M059J (cell line): ENCODE data around the gene BRIP1. TPM values are rescaled to one million over a fixed set of nuclear protein-coding genes. Genes with fewer than 3 reads are reported as not detected.

Experiments used
- DNase-seq: peaks from one replicate; pipeline ENCODE4 v3.0.0-alpha.2; 2012; ENCODE audit warnings: low read depth
- total RNA-seq: library from RNA; depleted of rRNA; stranded (reverse); fragments of >200 nt; shearing (Covaris generic); gene quantifications from 2 replicates; pipeline ENCODE4 v1.2.3, GENCODE V29; 2014

Gene BRIP1
- total RNA-seq, 1 experiment from 2014 or later = 20.8 TPM

DNA sequence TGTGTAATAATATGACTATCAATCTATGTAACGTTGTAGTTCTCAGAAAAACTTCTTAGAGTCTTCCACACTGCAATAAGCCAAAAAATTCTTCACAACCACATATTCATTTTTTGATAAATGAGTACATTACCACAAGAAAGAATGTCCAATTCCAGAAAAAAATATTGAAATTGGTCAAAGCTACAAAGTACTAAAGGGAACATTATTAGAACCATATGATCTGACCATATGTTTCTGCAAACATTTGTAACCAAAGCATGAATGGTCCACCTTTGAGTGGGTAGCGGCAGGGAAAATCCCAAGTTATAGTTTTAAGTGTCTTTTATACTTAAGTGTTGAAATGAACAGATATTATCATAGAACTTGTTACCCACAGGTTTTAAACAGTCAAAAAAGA lies 200.6 kb downstream of the BRIP1 start:
- DNase-seq = no peak

DNA sequence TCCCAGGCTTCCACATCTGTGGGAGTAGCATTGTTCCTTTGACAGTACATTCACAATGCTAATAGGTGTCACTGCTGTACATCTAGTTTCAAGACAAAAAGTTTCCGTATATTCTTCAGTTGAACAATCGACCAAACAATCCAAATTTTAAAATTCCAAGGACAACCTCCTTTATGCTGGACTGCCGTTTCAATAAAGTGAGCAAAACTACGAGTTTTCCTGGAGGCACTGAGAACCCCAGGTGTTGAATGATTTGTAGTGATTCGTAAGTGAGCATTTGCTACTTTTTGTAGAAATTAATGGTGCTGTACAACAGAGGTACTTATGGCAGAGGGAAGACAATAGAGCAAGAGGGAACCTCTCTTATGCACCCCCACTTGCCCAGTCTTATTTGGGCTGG lies 201.1 kb downstream of the BRIP1 start:
- DNase-seq = no peak

DNA sequence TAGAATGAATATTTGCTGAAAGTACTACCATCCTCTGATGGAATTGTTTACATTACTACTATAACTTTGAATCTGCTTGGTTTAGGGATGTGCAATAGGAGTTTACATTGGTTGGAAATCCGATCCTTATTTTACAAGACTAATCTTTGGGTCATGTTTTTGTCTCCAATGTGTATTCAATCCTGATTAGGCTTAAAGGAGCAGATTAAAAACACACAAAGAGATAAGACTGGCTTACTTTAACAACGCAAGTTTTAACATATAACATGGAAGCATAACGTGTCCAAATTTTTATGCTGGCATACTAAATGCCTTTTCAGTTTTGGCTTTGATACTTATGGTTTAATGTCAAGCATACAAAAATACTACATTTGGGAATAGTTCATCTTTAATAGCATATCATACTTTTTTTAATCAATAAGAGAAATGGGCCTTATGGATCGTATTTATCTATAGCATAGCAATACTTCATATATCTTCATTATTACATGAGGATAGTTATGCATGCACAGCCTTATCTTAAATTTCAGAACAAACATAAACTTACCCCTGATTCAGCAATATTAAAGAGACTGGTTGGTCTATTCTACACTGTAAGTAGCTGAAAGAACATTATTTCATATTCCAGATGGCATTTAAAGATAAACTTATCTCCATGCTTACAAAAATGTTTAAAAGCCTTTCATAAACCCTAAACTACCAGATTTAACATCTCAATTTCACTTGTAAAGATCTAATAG lies 202.4 kb downstream of the BRIP1 start:
- no peak for DNase-seq

DNA sequence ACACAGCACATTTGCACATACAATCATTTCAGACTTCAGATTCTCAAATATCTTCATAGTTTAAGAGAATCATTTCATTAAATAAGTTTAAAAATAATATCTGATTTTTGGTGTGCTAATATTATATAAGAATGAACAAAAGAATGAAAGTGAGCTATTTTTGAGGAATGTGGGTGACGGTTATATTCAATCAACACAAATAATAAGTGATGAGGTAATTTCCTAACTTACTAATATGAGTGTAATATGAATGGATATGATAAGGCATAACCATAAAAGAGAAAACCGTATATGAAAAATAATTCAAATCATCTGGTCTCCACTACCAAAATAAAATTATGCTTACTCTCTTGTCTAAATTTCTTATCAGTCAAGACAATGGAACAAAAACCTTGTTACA lies 203.9 kb downstream of the BRIP1 start:
- no peak for DNase-seq

DNA sequence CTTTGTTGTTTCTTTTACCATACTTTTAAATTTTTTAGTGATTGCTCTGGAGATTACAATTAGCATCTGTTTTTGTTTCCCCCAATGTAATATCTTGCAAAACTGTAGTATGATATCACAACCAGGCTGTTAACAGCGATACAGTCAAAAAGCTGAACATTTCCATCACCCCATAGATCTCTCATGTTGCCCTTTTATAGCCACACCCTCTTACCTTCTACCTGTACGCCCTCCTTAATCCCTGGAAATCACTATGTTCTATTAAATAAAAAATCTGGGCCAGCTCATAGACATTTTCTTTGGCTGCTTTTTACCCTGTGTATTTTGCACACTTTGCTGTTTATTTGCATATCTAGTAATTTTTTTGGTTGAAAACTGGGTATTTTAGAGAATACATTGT lies 205.1 kb downstream of the BRIP1 start:
- no peak for DNase-seq

DNA sequence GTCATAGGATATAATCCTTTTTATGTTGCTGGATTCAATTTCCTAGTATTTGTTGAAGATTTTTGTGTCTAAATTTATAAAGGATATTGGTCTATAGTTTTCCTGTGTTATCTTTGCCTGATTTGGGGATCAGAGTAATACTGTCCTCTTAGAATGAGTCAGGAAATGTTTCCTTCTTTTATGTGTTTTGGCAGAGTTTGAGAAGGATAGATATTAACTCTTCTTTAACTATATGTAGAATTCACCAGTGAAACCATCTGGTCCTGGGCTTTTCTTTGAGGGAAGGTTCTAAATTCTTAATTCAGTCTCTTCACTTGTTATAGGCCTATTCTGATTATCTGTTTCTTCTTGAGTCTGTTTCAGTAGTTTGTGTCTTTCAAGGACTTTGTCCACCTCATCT lies 206.0 kb downstream of the BRIP1 start:
- DNase-seq = no peak

DNA sequence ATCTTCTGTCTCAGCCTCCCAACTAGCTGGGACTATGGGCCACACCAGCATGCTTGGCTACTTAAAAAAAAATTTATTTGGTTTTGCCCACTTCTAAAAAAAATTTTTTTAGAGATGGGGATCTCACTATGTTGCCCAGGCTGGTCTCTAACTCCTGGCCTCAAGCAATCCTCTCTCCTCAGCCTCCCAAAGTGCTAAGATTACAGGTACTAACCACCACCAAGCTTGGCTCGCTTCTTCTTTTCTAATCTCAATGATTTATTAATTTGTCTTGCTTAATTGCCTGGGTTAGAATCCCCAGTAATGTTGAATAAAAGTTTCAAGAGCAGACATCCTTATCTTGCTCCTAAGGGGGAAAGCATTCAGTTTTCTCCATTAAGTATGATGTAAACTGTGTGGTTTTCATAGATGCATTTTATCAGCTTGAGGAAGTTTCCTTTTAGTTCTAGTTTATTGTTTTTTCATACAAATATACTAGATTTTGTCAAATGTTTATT lies 206.6 kb downstream of the BRIP1 start:
- DNase-seq = no peak

DNA sequence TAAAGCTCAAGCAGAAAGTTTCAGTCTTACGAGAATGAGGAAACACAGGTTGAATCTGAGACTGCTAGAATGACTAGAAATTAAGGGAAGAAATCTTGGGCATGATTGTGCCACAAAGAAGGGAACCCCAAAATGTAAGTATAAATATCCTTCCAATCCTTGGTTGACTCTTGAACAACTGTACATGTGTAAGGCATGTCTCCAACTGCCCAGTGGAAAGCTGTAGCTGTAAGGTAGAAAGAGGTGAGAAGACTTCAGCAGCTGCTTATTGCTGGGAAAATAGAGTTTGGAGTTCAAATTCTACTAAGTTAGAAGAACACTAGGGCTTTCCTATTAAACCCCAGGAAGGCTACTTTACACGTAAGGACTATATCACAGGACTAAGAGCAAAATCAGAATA lies 212.6 kb downstream of the BRIP1 start:
- no peak for DNase-seq

DNA sequence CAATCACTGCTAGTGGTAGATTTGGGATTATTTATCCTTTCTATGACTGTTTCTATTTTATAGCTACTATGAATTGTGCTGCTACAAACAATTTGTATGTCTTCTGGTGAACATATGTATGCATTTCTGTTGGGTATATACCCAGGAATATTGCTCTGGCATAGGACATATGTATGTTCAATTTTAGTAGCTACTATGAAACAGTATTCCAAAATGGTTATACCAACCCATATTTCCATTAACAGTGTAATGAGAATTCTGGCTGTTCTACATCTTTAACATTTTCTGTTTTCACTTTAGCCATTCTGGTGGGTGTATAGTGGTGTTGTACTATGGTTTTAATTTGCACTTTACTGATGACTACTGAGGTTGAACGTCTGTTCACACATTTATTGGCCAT lies 214.7 kb downstream of the BRIP1 start:
- DNase-seq = no peak

DNA sequence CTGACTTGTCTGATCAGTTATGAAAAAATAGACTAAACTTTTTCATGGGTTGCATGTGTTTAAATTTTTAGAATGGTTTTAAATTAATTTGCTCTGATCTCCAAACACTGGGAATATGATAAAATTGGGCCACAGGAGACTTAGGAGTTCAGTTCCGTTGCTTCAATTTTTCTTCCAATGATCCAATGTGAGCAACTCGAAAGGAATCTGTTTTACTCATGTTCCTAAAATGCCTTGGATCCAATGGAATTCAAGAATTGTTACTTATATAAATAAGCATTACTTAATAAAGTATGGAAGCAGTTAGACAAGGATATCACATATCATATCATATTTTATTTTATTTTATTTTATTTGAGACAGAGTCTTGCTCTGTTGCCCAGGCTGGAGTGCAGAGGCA lies 216.3 kb downstream of the BRIP1 start:
- peak; percentile 55 for DNase-seq

DNA sequence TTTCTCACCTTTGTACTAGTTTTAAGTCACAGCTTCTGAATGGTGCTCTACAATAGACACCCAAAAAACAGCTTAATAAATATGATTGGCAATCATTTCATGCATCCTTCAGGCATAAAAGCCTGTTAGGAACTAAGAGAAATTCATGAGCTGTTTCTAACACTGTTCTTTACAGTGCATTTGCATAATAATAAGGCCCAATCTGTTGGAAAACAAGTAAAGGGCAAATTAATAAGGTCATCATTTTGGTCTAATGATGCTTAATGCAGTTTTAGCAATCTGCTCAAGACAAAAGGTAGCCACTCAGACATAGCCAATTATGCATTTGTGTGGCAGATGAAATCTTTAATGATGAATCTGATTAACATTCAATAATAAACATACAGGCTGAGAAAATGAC lies 216.8 kb downstream of the BRIP1 start:
- no peak for DNase-seq

DNA sequence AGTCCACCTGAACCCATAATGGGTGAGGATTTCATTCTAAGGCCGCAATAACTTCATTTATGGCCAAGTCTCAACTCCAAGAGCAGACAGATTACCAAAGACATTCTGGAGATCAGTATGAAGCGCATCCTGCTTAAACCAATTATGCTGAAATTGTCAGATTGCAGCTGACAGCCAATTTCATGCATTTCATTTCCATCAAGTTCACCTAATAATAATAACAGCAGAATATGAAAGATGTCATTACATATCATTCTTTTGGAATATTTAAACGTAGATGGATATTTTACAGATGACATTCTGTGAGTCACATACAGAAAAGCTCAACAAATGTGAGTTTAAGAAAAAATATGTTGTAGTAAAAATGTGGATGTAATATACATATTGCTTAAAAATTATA lies 217.4 kb downstream of the BRIP1 start:
- no peak for DNase-seq

DNA sequence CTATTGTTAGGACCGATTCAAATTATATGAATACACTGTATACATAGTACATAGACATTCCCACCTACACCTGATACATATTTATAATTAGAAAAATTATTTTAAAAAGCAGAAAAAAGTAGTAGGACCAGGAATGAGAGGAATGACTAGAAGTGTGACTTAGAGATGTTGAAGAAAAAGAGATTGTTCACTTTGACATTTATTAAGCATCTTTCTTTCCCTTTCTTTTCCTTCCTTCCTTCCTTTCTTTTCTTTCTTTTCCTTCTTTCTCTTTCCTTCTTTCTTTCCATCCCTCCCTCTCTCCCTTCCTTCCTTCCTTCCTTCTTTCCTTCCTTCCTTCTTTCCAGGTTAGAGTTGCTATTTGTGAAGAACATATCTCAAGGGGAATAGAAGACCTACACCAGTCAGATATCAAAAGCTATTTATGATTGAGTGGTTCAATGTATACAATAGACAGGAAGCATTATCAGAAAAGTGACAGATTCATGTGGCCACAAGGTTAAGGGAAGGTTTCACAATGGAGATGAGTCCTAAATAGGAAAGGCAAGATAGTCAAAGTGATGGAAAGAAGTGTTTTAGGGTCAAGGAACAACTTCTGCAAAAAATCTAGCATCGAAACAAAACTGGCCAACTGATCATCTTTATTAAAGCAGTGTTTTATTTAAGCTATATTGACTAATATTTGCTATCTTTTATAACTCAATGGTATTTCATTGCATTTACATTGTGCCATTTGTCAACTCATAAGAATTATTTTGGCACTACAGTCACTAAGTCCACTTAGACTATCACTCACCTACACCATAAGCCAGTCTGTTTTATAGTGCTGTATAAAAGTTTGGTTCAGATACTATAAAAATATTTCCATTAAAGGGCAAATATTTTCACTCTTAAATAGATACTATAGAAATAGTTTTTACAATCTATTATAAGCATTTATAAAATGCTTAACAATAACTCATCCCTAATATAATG lies 218.2 kb downstream of the BRIP1 start:
- no peak for DNase-seq

DNA sequence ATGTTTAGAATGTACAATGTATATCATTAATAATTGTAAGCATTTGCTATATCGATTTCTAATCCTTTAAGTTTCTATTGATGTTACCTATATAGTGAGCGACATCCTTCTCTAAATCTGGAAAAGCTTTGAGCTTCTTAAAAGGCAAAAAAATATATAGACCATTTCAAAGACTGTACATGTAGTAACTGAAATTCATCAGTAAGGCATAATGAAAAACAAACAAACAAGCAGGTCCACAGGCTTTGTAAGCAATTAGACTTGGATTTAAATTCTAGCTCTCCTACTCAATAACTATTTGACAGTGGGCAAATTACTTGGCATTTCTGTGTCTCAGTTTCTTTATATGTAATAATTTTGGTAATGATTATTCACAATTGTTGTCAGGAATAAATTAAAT lies 220.6 kb downstream of the BRIP1 start:
- no peak for DNase-seq

DNA sequence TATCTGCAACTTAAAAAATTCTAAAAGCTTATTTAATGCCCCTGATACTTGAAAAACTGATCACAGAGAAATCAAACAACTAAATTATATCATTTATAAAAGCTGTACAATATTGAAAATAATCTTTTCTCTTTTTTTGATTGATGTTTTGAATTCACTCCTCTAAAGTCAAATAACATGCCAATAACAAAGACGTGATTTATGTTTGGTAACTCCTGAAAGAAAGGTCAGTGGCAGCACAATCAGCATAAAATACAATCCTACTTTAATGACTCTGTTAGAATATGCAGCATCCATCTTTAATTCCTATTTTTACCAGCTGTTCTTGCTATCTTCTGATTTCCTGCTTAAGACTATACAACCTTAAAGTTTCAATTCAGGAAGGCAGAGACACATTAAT lies 221.6 kb downstream of the BRIP1 start:
- DNase-seq = no peak

DNA sequence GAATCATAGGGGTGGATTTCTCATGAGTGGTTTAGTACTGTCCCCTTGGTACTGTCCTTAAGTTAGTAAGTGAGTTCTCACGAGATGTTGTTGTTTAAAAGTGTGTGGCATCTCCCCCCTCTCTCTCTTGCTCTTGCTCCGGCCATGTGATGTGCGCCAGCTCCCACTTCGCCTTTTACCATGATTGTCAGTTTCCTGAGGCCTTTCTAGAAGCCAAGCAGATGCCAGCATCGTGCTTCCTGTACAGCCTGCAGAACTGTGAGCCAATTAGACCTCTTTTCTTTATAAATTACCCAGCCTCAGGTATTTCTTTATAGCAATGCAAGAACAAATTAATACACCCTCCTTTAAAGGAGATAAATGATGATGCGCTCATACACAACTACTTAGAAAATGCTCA lies 222.2 kb downstream of the BRIP1 start:
- DNase-seq = no peak

DNA sequence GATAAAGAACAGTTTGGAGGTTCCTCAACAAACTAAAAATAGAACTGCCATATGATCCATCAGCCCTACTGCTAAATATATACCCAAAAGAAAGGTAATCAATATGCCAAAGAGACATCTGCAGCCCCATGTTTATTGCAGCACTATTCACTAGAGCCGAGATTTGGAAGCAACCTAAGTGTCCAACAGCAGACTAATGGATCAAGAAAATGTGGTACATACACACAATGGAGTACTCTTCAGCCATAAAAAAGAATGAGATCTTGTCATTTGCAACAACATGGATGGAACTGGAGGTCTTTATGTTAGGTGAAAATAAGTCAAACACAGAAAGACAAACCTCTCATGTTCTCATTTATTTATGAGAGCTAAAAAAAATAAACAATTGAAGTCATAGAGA lies 223.5 kb downstream of the BRIP1 start:
- no peak for DNase-seq

DNA sequence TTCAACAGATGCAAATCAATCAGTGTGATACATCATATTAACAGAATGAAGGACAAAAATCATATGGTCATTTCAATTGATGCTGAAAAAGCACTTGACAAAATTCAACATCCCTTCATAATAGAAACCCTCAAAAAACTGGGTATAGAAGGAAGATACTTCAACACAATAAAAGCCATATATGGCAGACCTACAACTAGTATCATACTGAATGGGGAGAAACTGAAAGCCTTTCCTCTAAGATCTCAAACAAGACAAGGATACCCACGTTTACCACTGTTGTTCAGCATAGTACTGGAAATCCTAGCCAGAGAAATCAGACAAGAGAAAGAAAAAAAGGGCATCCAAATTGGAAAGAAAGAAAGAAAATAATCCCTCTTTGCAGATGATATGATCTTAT lies 225.2 kb downstream of the BRIP1 start:
- DNase-seq = no peak

DNA sequence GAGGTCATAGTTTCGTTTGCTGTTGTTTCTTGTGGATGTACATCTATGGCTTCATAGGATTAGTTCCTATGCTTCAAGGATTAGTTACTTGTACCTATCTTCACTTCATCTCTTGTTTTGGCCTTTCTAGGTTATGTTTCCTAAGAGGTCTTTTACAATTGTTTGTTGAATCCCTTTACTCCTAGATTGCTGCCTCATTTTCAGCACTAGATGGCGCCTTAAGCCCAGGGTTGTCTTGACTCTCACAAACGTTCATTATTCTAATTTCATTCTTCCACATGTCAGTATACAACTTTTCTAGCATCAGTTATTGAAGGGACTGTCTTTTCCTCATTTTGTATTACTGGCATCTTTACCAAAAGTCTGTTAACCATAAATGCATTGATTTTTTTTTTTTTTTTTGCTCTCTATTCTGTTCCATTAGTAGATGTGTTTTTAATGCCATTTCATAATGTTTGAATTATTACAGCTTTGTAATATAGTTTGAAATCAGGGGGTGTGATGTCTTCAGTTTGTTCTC lies 227.4 kb downstream of the BRIP1 start:
- peak; percentile 62 for DNase-seq

DNA sequence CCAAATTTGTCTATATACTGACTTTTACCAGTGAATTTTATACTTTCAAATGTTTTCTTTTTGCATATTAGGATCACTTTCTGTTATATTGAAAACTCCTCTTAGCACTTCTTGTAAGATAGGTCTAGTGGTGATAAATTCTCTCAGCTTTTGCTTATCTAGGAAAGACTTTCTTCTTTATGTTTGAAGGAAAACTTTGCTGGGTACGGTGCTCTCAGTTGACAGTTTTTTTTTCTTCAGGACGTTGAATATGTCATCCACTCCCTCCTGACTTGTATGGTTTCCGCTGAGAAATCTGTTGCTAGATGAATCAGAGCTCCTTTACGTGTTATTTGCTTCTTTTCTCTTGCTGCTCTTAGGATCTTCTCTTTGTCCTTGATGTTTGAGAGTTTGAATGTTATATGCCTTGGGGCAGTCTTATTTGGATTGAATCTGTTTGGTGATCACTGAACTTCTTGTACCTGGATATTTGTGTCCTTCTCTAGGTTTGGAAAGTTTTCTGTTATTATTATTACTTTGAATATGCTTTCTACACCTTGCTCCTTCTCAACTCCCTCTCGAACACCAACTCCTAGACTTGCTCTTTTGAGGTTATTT lies 228.3 kb downstream of the BRIP1 start:
- peak; percentile 13 for DNase-seq

DNA sequence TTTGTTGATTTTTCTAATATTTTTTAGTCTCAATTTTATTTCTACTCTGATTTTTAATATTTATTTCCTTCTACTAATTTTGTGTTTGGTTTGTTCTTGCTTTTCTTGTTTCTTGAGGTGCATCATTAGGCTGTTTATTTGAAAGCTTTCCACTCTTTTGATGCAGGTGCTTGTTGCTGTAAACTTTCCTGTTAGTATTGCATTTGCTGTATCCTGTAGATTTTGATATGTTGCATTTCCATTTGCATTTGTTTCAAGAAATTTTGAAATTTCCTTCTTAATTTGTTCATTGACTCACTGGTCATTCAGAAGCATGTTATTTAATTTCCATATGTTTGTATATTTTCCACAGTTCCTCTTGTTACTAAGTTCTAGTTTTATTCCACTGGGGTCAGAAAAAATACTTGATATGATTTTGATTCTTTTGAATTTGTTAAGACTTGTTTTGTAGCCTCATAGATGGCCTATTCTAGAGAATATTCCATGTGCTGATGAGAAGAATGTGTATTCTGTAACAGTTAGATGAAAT lies 229.3 kb downstream of the BRIP1 start:
- DNase-seq = no peak

DNA sequence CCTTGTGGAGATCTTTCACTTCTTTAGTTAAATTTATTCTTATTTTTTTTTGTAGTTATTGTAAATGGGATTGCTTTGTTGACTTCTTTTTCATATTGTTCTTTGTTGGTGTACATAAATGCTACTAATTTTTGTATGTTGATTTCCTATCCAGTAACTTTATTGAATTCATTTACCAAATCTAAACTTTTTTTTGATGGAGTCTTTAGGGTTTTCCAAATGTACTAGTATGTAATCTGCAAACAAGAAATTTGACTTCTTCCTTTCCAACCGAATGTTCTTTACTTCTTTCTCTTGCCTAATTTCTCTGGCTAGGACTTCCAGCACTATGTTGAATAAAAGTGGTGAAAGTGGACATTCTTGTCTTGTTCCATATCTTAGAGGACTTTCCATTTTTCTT lies 230.5 kb downstream of the BRIP1 start:
- no peak for DNase-seq
